Aorta (tissue), 5 donors: ENCODE measurements around the gene MT1E. TPM values are rescaled to one million over a fixed set of nuclear protein-coding genes. Genes with fewer than 3 reads are reported as not detected.

Experiments
- ATAC-seq: fragments of 200-7000 bp; cut with Tn5 transposase; one replicate; pipeline ENCODE4 v1.9.1; 2022; ENCODE audit warnings: moderate library complexity; ENCODE audit not compliant: low FRiP score
- DNase-seq, 2 donors: peaks; one replicate each; pipeline ENCODE4 v3.0.0-alpha.2; 2020
- H3K27ac ChIP-seq, 2 donors: one replicate each; pipeline ENCODE4 v1.5.1; 2013; ENCODE audit warnings: low read length in 2 of 2, mild to moderate bottlenecking in 2 of 2, moderate library complexity in 2 of 2, control low read depth in 1 of 2, inconsistent platforms in 1 of 2, low read depth in 1 of 2
- H3K27me3 ChIP-seq, 2 donors: one replicate each; pipeline ENCODE4 v1.6.1; 2013; ENCODE audit warnings: control low read depth in 1 of 2, low read length in 1 of 2, mild to moderate bottlenecking in 1 of 2, moderate library complexity in 1 of 2; ENCODE audit not compliant: insufficient read depth in 2 of 2, control insufficient read depth in 1 of 2
- H3K36me3 ChIP-seq, 2 donors: one replicate each; pipeline ENCODE4 v1.6.1; 2013; ENCODE audit warnings: control low read depth in 1 of 2, low read length in 1 of 2, mild to moderate bottlenecking in 1 of 2; ENCODE audit not compliant: insufficient read depth in 2 of 2, control insufficient read depth in 1 of 2
- H3K4me1 ChIP-seq, 2 donors: one replicate each; pipeline ENCODE4 v1.6.1; 2013; ENCODE audit warnings: low read length in 2 of 2, control low read depth in 1 of 2, mild to moderate bottlenecking in 1 of 2, moderate library complexity in 1 of 2; ENCODE audit not compliant: insufficient read depth in 2 of 2, control insufficient read depth in 1 of 2
- H3K4me3 ChIP-seq, 2 donors: one replicate each; pipeline ENCODE4 v1.5.1; 2013; ENCODE audit warnings: low read length in 2 of 2, control low read depth in 1 of 2, mild to moderate bottlenecking in 1 of 2
- H3K9me3 ChIP-seq: one replicate; pipeline ENCODE4 v1.6.1; 2013; ENCODE audit warnings: mild to moderate bottlenecking, low read length; ENCODE audit not compliant: control insufficient read depth
- whole genome bisulfite sequencing, 2 donors: extraction: QIAGEN DNeasy Blood & Tissue Kit; methylation state at CpG; one replicate each; pipeline ENCODE4 v1.1.7; 2013; 5-methylcytosine and 5-hydroxymethylcytosine counted together
- intact Hi-C, 2 donors: fragments of 100-400 bp; cut with DNase I; formaldehyde crosslinking; loops; one replicate each; pipeline versions ENCODE4 v1.14.2 to v1.15.0; 2022
- polyA plus RNA-seq, 2 donors: library from polyadenylated mRNA; stranded (reverse); fragments of 200-250 nt; gene quantifications; one replicate each; pipeline ENCODE4 v1.2.3, GENCODE V29; 2013
- total RNA-seq, 2 donors: library from RNA; stranded (reverse); fragmentation: NEBNext Ultra II Directional; extraction: Animal tissue kit (Norgen Biotek cat#: 25700); gene quantifications; one replicate each; pipeline ENCODE4 v1.2.1, GENCODE V29; 2021
- donor health status: healthy with polysubstance abuse.
- donor health status: Bipolar disorder and iron deficiency.
- donor health status: DM: no; HTN: no; CAD: no.
- donor health status: DM: no; HTN: no; CAD: no.
- donor health status: DM: yes; HTN: yes; CAD: no.

MT1E gene
- total and polyA plus RNA-seq, 4 donors: 47.8 to 606 (median 270) TPM

- DNase-seq: no peak
- WGBS, 2 donors: 91 to 94% methylated on average over 1 of the region's 1 CpG
- no peaks in the 10 kb centered on the region for H3K27me3 ChIP-seq
- H3K9me3 ChIP-seq: no peaks in the 10 kb centered on the region
- intact Hi-C loops: loop anchor here (2.0 to 10.0 kb wide), 3 partner anchors 37 to 91 kb away; partner anchors contain the start of gene MT1X (in 1 of the 2)
- H3K36me3 ChIP-seq: no peaks in the 10 kb centered on the region
- no peak for ATAC-seq
- no peak overlapping the region for H3K27ac ChIP-seq
- H3K4me1 ChIP-seq: peaks cover 0 to 1% of the 10 kb centered on the region in 2 donors
- H3K4me3 ChIP-seq: no peak overlapping the region
These were observed 20.1 kb upstream of the MT1E start for GRCh38 chr16:56605475-56605874.

- ATAC-seq (no peak), DNase-seq (peak in 1 of 2 donors; percentile 84)
- Histone ChIP-seq H3K4me1 (peaks cover 0 to 5% of the 10 kb centered on the region in 2 donors), H3K27me3 (no peaks in the 10 kb centered on the region), H3K4me3 (no peak overlapping the region), H3K36me3 (no peaks in the 10 kb centered on the region), H3K9me3 (no peaks in the 10 kb centered on the region), H3K27ac (peak overlapping the region in 1 of 2 donors; percentile 35)
- WGBS, 2 donors: 70 to 77% methylated on average over 3 of the region's 3 CpGs
- intact Hi-C loops: loop anchor here (5.0 to 10.0 kb wide), 2 partner anchors 76 to 91 kb away; partner anchors contain the start of gene MT1X (in 1 of the 2)
These were observed 19.5 kb upstream of the MT1E start for GRCh38 chr16:56606071-56606475.

GRCh38 chr16:56606476-56607108, 19.0 kb upstream of the MT1E start:
- Histone ChIP-seq H3K27ac (peak overlapping the region in 1 of 2 donors; percentile 84), H3K4me3 (no peak overlapping the region), H3K4me1 (peaks cover 0 to 5% of the 10 kb centered on the region in 2 donors), H3K9me3 (no peaks in the 10 kb centered on the region), H3K27me3 (no peaks in the 10 kb centered on the region), H3K36me3 (no peaks in the 10 kb centered on the region)
- DNase-seq: no peak
- intact Hi-C loops: loop anchor here (5.0 to 10.0 kb wide), 2 partner anchors 76 to 92 kb away; partner anchors contain the start of gene MT1X (in 1 of the 2)
- no peak for ATAC-seq
- 65 to 69% methylated on average over 8 of the region's 8 CpGs for WGBS, 2 donors

GRCh38 chr16:56607109-56607618, 18.4 kb upstream of the MT1E start:
- H3K27ac ChIP-seq: peak overlapping the region in 1 of 2 donors; percentile 84
- intact Hi-C loops: loop anchor here (5.0 to 10.0 kb wide), 2 partner anchors 75 to 92 kb away; partner anchors contain the start of gene MT1X (in 1 of the 2)
- H3K4me1 ChIP-seq: peaks cover 0 to 5% of the 10 kb centered on the region in 2 donors
- no peak overlapping the region for H3K4me3 ChIP-seq
- peak; percentile 47 for ATAC-seq
- H3K9me3 ChIP-seq: no peaks in the 10 kb centered on the region
- H3K27me3 ChIP-seq: no peaks in the 10 kb centered on the region
- DNase-seq: peak; percentile 77 to 88
- 75 to 79% methylated on average over 14 of the region's 14 CpGs for whole genome bisulfite sequencing, 2 donors
- H3K36me3 ChIP-seq: no peaks in the 10 kb centered on the region

GRCh38 chr16:56607675-56608042, 17.9 kb upstream of the MT1E start:
- peak overlapping the region; percentile 51 to 84 for H3K27ac ChIP-seq
- H3K4me3 ChIP-seq: no peak overlapping the region
- H3K27me3 ChIP-seq: no peaks in the 10 kb centered on the region
- no peaks in the 10 kb centered on the region for H3K9me3 ChIP-seq
- WGBS, 2 donors: 77 to 92% methylated on average over 2 of the region's 2 CpGs
- ATAC-seq: no peak
- H3K4me1 ChIP-seq: peaks cover 0 to 5% of the 10 kb centered on the region in 2 donors
- no peak for DNase-seq
- intact Hi-C loops: loop anchor here (5.0 to 10.0 kb wide), 2 partner anchors 75 to 93 kb away; partner anchors contain the start of gene MT1X (in 1 of the 2)
- H3K36me3 ChIP-seq: no peaks in the 10 kb centered on the region

GRCh38 chr16:56608043-56608875, 17.3 kb upstream of the MT1E start, which contains the start of gene MT2A:
Gene MT2A, plus strand, starts transcription at chr16:56608584. Its CDS starts 72 bp downstream, at chr16:56608656.
- Histone ChIP-seq H3K27ac (peak within 1 kb of the TSS; percentile 51 to 85), H3K4me3 (peak within 1 kb of the TSS; percentile 60 to 96), H3K27me3 (no peaks in the 10 kb centered on the region), H3K4me1 (peaks cover 0 to 5% of the 10 kb centered on the region in 2 donors), H3K36me3 (no peaks in the 10 kb centered on the region), H3K9me3 (no peaks in the 10 kb centered on the region)
- DNase-seq: peak; percentile 98
- WGBS, 2 donors: 5 to 6% methylated on average over 61 to 62 of the region's 62 CpGs
- intact Hi-C loops: loop anchor here (5.0 to 10.0 kb wide), 2 partner anchors 74 to 93 kb away; partner anchors contain the start of gene MT1X (in 1 of the 2)
- ATAC-seq: peak; percentile 92

GRCh38 chr16:56608876-56609462, 16.6 kb upstream of the MT1E start:
- Histone ChIP-seq H3K4me1 (peaks cover 0 to 5% of the 10 kb centered on the region in 2 donors), H3K36me3 (no peaks in the 10 kb centered on the region), H3K9me3 (no peaks in the 10 kb centered on the region), H3K27ac (peak overlapping the region; percentile 15 to 19), H3K27me3 (no peaks in the 10 kb centered on the region), H3K4me3 (peak overlapping the region; percentile 60 to 96)
- no peak for ATAC-seq
- intact Hi-C loops: loop anchor here (1.0 to 10.0 kb wide), 3 partner anchors 17 to 94 kb away; partner anchors contain the start of gene MT1X (in 1 of the 2)
- no peak for DNase-seq
- 1% methylated on average over 21 of the region's 21 CpGs for WGBS, 2 donors

GRCh38 chr16:56609463-56609921, 16.1 kb upstream of the MT1E start:
- no peaks in the 10 kb centered on the region for H3K27me3 ChIP-seq
- peaks cover 0 to 5% of the 10 kb centered on the region in 2 donors for H3K4me1 ChIP-seq
- 0% methylated on average over 6 of the region's 6 CpGs for WGBS, 2 donors
- peak; percentile 13 for ATAC-seq
- no peaks in the 10 kb centered on the region for H3K9me3 ChIP-seq
- DNase-seq: peak in 1 of 2 donors; percentile 89
- intact Hi-C loops: loop anchor here (1.0 to 10.0 kb wide), 3 partner anchors 17 to 95 kb away; partner anchors contain the start of gene MT1X (in 1 of the 2)
- peak overlapping the region; percentile 15 to 85 for H3K27ac ChIP-seq
- peak overlapping the region; percentile 60 to 96 for H3K4me3 ChIP-seq
- no peaks in the 10 kb centered on the region for H3K36me3 ChIP-seq
